ENCODE results near the gene TESK2. TPM values are rescaled to one million over a fixed set of nuclear protein-coding genes. Genes with fewer than 3 reads are reported as not detected.
"Not testable (repeated sequence)": the region's sequence is repeated elsewhere in the genome, so short reads cannot be mapped to it uniquely, and the experiment has no call there.

TESK2 gene, protein sequence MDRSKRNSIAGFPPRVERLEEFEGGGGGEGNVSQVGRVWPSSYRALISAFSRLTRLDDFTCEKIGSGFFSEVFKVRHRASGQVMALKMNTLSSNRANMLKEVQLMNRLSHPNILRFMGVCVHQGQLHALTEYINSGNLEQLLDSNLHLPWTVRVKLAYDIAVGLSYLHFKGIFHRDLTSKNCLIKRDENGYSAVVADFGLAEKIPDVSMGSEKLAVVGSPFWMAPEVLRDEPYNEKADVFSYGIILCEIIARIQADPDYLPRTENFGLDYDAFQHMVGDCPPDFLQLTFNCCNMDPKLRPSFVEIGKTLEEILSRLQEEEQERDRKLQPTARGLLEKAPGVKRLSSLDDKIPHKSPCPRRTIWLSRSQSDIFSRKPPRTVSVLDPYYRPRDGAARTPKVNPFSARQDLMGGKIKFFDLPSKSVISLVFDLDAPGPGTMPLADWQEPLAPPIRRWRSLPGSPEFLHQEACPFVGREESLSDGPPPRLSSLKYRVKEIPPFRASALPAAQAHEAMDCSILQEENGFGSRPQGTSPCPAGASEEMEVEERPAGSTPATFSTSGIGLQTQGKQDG
- total RNA-seq, result 1 to 10 TPM; 4.8 to 6.7 TPM

DNA sequence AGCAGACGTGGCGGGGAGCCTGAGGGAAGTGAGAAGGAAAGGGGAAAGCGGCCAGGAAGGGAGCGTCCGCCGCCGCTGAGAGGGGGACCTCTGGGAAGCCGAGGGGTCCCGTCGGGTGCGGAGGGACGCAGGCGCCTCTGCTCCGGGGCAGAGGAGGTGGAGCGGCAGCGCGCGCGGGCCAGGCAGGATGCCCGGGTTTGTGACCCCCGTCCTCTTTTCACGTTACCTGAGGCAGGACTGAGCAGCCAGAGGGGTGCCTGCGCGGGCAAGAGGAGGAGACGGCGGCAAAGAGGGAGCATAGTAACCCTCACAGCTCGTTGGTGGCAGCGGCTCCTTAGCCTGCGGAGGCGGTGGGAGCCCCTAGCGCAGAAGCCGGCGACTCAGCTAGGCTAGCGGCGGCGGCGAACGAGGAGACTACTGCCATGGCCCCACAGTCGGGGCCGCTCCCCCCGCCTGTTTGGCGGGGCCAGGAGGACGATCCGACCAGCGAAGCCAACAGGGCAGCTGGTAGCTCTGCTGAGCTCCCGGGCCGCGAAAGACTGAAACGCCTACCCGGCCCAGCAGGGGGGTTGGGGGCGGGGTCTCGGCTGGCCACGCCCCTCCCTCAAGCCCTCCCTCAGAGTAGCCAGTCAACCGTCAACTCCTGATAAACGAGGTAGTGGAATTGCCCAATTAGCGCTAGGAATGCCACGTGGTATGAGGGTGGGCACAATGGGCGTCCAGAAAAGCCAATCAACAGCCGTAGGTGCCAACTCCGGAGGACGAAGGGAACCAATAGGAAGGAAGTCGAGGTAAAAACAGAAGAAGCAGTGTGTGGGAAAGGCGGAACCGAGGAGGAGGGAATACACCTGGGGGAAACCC, at the start of gene TESK2:
Gene TESK2 (minus strand): TSS at position 538 of the 861 bp plus-strand sequence. CDS start 33,378 bp downstream, outside the sequence.
- CTCF ChIA-PET, result interaction anchor here (0.6 to 8.1 kb wide), 13 partner anchors 8 to 163 kb away, joined by 3 to 175 read pairs (median 5); partner anchors contain the start of genes CCDC163 and MMACHC
- no peaks in the 10 kb centered on the region for H3K36me3 Mint-ChIP-seq (ENCODE audit: low read depth)
- no peaks in the 10 kb centered on the region for H3K27me3 Mint-ChIP-seq (ENCODE audit: low read depth)
- no peak within 1 kb of the TSS for H3K27ac Mint-ChIP-seq
- intact Hi-C loops (cut with micrococcal nuclease), result loop anchor here (1.0 to 5.0 kb wide), 11 partner anchors 9 to 760 kb away; partner anchors contain the start of genes CCDC163, MMACHC, MUTYH and PLK3
- no peak within 1 kb of the TSS for H3K4me3 Mint-ChIP-seq
- peaks cover 6% of the 10 kb centered on the region for H3K4me1 Mint-ChIP-seq (ENCODE audit: low read depth)
- peak; percentile 99 for DNase-seq
- no peaks in the 10 kb centered on the region for H3K9me3 Mint-ChIP-seq

DNA sequence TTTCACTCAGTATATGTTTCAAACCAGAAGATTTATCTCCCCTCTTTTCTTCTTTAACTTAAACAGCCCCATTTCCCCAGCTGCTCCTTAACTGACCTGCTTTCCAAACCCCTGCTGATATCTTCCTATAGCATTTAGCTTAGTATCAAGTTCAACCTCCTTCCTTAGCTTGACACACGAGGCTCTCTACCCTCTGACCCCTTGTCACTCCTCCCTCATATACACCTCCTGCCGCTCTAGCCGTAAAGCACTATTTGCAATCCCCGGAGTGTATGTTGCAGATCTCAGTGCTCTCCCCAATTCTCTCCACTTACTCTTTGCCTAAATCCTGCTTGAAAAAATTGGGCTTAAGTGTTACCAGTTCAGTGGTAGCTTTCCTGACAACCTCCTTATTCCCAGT, 45.9 kb upstream of the TESK2 start:
- H3K4me3 Mint-ChIP-seq, result no peak overlapping the region
- H3K27me3 Mint-ChIP-seq (ENCODE audit: low read depth), result no peaks in the 10 kb centered on the region
- H3K36me3 Mint-ChIP-seq (ENCODE audit: low read depth), result no peaks in the 10 kb centered on the region
- H3K27ac Mint-ChIP-seq, result no peak overlapping the region
- no peaks in the 10 kb centered on the region for H3K9me3 Mint-ChIP-seq
- intact Hi-C loops (cut with micrococcal nuclease), result no loop called here
- peaks cover 7% of the 10 kb centered on the region for H3K4me1 Mint-ChIP-seq (ENCODE audit: low read depth)
- CTCF ChIA-PET, result interaction anchor here (1.3 to 2.1 kb wide), 3 partner anchors 9 to 24 kb away, joined by 3 to 5 read pairs (median 5); partner anchors contain the start of gene PRDX1
- DNase-seq, result no peak

DNA sequence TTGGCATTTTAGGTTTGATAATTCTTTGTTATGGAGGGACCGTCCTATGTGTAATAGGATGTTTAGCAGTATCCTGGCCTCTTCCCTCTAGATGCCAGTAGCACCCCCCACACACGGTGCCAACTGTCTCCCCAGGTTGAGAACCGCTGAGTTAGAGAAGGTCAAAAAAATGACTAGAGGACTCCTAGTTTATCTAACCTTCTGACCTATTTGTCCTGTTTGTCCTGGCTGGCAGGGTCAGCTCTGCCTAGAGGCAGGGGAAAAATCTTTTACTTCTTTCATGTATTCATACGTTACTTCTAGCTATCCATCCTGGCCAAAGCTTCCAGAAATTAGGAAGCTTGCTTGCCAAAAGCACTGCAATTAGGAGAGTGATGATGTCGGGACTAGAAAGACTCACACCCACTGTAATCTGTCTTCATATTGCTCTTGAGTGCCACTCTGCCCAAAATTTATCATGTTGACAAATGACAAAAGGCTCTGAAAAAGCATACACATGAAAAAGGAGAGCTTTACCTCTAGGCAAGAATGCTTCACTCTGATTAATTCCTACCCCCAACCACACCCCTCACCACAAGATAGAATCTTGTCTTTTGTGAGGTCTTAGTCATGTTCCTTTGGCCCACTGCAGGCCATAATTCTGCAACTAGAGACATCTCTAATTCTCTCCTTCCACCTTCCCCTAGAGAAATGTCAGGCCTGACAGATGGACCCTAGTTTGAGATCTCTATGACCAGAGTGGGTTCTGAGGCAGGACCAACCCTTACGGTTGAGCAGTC, 45.2 kb upstream of the TESK2 start:
- intact Hi-C loops (cut with micrococcal nuclease), result no loop called here
- no peak for DNase-seq
- CTCF ChIA-PET, result interaction anchor here (1.3 to 2.1 kb wide), 3 partner anchors 10 to 24 kb away, joined by 3 to 5 read pairs (median 5); partner anchors contain the start of gene PRDX1
- H3K27me3 Mint-ChIP-seq (ENCODE audit: low read depth), result no peaks in the 10 kb centered on the region
- H3K4me1 Mint-ChIP-seq (ENCODE audit: low read depth), result peaks cover 7% of the 10 kb centered on the region
- no peak overlapping the region for H3K27ac Mint-ChIP-seq
- no peaks in the 10 kb centered on the region for H3K36me3 Mint-ChIP-seq (ENCODE audit: low read depth)
- no peaks in the 10 kb centered on the region for H3K9me3 Mint-ChIP-seq
- H3K4me3 Mint-ChIP-seq, result no peak overlapping the region

DNA sequence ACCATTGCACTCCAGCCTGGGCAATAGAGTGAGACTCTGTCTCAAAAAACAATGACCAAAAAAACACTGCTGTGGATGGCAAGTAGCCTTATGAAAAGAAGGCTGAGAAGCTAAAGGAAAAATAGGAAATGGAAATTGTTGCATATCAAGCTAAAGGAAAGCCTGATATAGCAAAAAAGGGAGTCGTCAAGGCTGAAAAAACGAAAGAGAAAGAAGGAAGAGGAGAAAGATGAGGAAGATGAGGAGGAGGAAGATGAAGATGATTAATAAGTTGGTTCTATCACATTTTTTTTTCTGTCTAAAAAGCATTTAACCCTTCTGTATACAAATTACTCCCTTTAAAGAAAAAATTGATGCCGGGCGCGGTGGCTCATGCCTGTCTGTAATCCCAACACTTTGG, 40.9 kb upstream of the TESK2 start:
- intact Hi-C loops (cut with micrococcal nuclease), result no loop called here
- no peak overlapping the region for H3K27ac Mint-ChIP-seq
- no peak for DNase-seq
- H3K36me3 Mint-ChIP-seq (ENCODE audit: low read depth), result no peaks in the 10 kb centered on the region
- H3K9me3 Mint-ChIP-seq, result no peaks in the 10 kb centered on the region
- no peak overlapping the region for H3K4me3 Mint-ChIP-seq
- CTCF ChIA-PET, result interaction anchor here (0.7 kb wide), 1 partner anchor 502 kb away, joined by 3 read pairs; no protein-coding TSS in a partner anchor
- no peaks in the 10 kb centered on the region for H3K27me3 Mint-ChIP-seq (ENCODE audit: low read depth)
- H3K4me1 Mint-ChIP-seq (ENCODE audit: low read depth), result peaks cover 7% of the 10 kb centered on the region

DNA sequence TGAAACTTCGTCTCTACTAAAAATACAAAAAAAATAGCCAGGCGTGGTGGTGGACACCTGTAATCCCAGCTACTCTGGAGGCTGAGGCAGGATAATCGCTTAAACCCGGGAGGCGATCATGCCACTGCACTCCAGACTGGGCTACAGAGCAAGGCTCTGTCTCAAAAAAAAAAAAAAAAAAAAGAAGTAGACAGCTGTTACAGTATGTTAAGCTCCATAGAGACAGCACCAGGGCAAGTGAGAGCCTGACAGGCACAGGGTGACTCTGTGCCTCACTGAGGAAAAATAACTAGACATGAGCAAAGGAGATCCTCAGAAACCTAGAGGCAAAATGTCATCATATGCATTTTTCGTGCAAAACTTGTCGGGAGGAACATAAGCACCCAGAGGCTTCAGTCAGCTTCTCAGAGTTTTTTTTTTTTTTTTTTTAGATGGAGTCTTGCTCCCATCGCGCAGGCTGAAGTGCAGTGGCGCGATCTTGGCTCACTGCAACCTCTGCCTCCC, 39.7 kb upstream of the TESK2 start:
- Mint-ChIP-seq H3K9me3 (no peaks in the 10 kb centered on the region), H3K27ac (no peak overlapping the region), H3K27me3 (ENCODE audit: low read depth) (no peaks in the 10 kb centered on the region), H3K4me3 (no peak overlapping the region), H3K4me1 (ENCODE audit: low read depth) (no peaks in the 10 kb centered on the region), H3K36me3 (ENCODE audit: low read depth) (no peaks in the 10 kb centered on the region)
- CTCF ChIA-PET, result interaction anchor here (0.6 to 1.3 kb wide), 3 partner anchors 38 to 183 kb away, joined by 3 read pairs; no protein-coding TSS in a partner anchor
- DNase-seq, result no peak
- intact Hi-C loops (cut with micrococcal nuclease), result no loop called here

DNA sequence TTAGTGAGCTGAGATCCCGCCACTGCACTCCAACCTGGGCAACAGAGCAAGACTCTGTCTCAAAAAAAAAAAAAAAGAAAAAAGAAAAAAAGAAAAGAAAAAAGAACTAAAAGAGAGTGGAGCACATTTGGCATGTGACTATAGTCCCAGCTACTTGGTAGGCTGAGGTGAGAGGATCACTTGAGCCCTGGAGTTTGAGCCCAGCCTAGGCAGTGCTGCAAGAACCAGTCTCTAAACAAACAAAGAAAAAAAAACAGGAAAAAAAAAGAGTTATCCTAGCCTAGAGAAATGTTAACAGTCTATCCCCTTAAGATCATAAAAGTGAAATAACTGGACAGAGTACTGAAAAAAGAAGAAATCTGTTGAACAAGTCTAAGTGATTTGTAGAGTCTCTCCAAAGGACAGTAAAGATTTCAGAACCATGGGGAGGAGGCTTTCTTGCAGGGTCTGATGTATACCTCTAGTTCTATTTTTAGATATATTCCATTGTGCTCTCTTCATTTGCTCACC, 35.2 kb upstream of the TESK2 start:
- Mint-ChIP-seq H3K4me1 (ENCODE audit: low read depth) (peaks cover 20% of the 10 kb centered on the region), H3K4me3 (no peak overlapping the region), H3K27ac (no peak overlapping the region), H3K27me3 (ENCODE audit: low read depth) (no peaks in the 10 kb centered on the region), H3K36me3 (ENCODE audit: low read depth) (peaks cover under 1% of the 10 kb centered on the region), H3K9me3 (no peaks in the 10 kb centered on the region)
- CTCF ChIA-PET, result interaction anchor here (0.6 to 1.2 kb wide), 2 partner anchors 9 to 19 kb away, joined by 3 read pairs; no protein-coding TSS in a partner anchor
- DNase-seq, result no peak
- intact Hi-C loops (cut with micrococcal nuclease), result loop anchor here (10.0 kb wide), 1 partner anchor 719 kb away; the partner anchor contains the start of gene RAD54L

DNA sequence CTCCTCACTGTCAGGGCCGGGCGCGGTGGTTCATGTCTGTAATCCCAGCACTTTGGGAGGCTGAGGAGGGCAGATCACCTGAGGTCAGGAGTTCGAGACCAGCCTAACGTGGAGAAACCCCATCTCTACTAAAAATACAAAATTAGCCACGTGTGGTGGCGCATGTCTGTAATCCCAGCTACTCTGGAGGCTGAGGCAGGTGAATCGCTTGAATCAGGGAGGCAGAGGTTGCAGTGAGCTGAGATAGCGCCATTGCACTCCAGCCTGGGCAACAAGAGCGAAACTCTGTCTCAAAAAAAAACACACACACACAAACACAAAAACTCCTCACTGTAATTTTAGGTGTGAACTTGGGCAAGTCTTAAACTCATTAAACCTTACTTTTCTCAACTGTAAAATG, 33.0 kb upstream of the TESK2 start:
- not testable (repeated sequence) for H3K27me3 Mint-ChIP-seq (ENCODE audit: low read depth); H3K9me3 Mint-ChIP-seq; DNase-seq; H3K27ac Mint-ChIP-seq; H3K4me3 Mint-ChIP-seq
- CTCF ChIA-PET, result interaction anchor here (0.7 to 2.4 kb wide), 4 partner anchors 44 to 536 kb away, joined by 3 to 7 read pairs (median 4); no protein-coding TSS in a partner anchor
- Mint-ChIP-seq H3K4me1 (ENCODE audit: low read depth) (peaks cover 34% of the 10 kb centered on the region), H3K36me3 (ENCODE audit: low read depth) (peaks cover 12% of the 10 kb centered on the region)
- intact Hi-C loops (cut with micrococcal nuclease), result loop anchor here (10.0 kb wide), 1 partner anchor 721 kb away; the partner anchor contains the start of gene RAD54L

DNA sequence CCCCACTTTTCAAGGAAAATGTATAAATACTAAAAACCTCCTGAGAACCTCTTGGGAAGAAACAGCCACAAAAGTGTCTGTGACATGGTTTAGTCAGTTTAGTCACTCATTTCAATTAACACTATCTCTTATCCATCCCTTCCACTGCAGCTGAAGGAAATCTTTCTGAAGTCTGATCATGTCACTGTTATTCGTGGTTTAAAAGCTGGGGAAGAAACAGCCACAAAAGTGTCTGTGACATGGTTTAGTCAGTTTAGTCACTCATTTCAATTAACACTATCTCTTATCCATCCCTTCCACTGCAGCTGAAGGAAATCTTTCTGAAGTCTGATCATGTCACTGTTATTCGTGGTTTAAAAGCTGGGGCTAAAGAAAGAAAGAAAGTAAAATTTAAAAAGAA, 32.6 kb upstream of the TESK2 start:
- peaks cover 16% of the 10 kb centered on the region for H3K36me3 Mint-ChIP-seq (ENCODE audit: low read depth)
- not testable (repeated sequence) for H3K9me3 Mint-ChIP-seq; H3K4me3 Mint-ChIP-seq; H3K27me3 Mint-ChIP-seq (ENCODE audit: low read depth); DNase-seq; H3K27ac Mint-ChIP-seq
- intact Hi-C loops (cut with micrococcal nuclease), result loop anchor here (10.0 kb wide), 1 partner anchor 721 kb away; the partner anchor contains the start of gene RAD54L
- H3K4me1 Mint-ChIP-seq (ENCODE audit: low read depth), result peaks cover 38% of the 10 kb centered on the region
- CTCF ChIA-PET, result interaction anchor here (0.9 to 2.4 kb wide), 4 partner anchors 28 to 62 kb away, joined by 3 to 7 read pairs (median 4); no protein-coding TSS in a partner anchor

DNA sequence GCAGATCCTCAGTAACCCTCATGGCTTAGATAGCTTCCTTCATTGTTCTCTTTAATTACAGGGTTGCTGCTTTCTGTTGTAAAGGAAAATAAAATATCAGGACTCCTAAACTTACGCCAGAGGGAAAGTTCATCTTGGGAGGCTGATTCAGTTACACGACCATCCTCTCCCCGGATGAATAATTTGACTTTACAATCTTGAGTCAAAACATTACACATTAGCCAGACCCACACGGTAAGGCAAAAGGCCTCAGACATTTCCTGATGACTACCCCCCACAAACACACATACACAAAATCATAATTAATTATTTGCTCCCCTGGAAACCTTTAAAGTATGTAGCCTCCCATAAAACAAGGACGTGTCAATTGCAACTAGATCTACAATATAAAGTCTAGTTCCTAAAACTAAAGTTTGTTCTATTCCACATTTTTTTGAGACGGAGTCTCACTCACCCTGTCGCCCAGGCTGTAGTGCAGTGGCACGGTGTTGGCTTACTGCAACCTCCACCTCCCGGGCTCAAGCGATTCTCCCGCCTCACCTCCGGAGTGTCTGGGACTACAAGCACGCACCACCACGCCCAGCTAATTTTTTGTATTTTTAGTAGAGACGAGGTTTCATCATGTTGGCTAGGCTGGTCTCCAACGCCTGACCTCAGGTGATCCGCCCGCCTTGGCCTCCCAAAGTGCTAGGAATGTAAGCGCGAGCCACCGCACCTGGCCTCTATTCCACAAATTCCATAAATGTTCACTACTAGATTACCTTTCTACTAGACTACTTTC, 31.6 kb upstream of the TESK2 start:
- Mint-ChIP-seq H3K27ac (peak overlapping the region; percentile 88), H3K9me3 (no peaks in the 10 kb centered on the region), H3K4me1 (ENCODE audit: low read depth) (peaks cover 40% of the 10 kb centered on the region), H3K4me3 (peak overlapping the region; percentile 93), H3K27me3 (ENCODE audit: low read depth) (no peaks in the 10 kb centered on the region), H3K36me3 (ENCODE audit: low read depth) (peaks cover 18% of the 10 kb centered on the region)
- CTCF ChIA-PET, result interaction anchor here (0.7 to 2.4 kb wide), 9 partner anchors 11 to 65 kb away, joined by 3 to 11 read pairs (median 5); partner anchors contain the start of gene AKR1A1
- intact Hi-C loops (cut with micrococcal nuclease), result loop anchor here (1.0 to 10.0 kb wide), 7 partner anchors 21 to 722 kb away; partner anchors contain the start of genes AKR1A1, IPP, MUTYH and RAD54L
- DNase-seq, result peak; percentile 21
